Stimulated activated CD4-positive, alpha-beta T cell treated with anti-CD3 and anti-CD28 coated beads, Interleukin-1b, Interleukin-23, amount 100 ng/mL, for 24 hours (primary cell): ENCODE results near the gene RALGAPB.

Experiments
- DNase-seq, 4 experiments: peaks; one replicate each; pipeline ENCODE4 v3.0.0-alpha.2; 2020; ENCODE audit warnings: low read depth in 4 of 4, low spot score in 1 of 4

RALGAPB gene

GRCh38 chr20:38608188-38608587, 135.5 kb downstream of the RALGAPB start:
- DNase-seq, result no peak

GRCh38 chr20:38609815-38610214, 137.2 kb downstream of the RALGAPB start:
- DNase-seq, result no peak

GRCh38 chr20:38610521-38610920, 137.9 kb downstream of the RALGAPB start:
- no peak for DNase-seq

- no peak for DNase-seq
Measured at GRCh38 chr20:38612751-38613515, 140.3 kb downstream of the RALGAPB start.

GRCh38 chr20:38615283-38615682, 142.6 kb downstream of the RALGAPB start:
- DNase-seq, result no peak

GRCh38 chr20:38616457-38616856, 143.8 kb downstream of the RALGAPB start:
- no peak for DNase-seq

GRCh38 chr20:38617011-38617829, 144.6 kb downstream of the RALGAPB start:
- DNase-seq, result no peak

- no peak for DNase-seq
Measured at GRCh38 chr20:38617830-38618196, 145.2 kb downstream of the RALGAPB start.

- DNase-seq, result no peak
Measured at GRCh38 chr20:38620441-38620840, 147.8 kb downstream of the RALGAPB start.

- DNase-seq, result no peak
Measured at GRCh38 chr20:38623061-38623460, 150.4 kb downstream of the RALGAPB start.

- DNase-seq, result no peak
Measured at GRCh38 chr20:38624084-38624483, 151.4 kb downstream of the RALGAPB start.

GRCh38 chr20:38625896-38626295, 153.3 kb downstream of the RALGAPB start:
- DNase-seq, result no peak

- DNase-seq, result no peak
Measured at GRCh38 chr20:38626921-38627659, 154.4 kb downstream of the RALGAPB start.
